Measurements from ENCODE around the gene SPACA9.

SPACA9 gene

GRCh38 chr9:132896906-132897305 lies 18.2 kb downstream of the SPACA9 start:
- DNase-seq (ENCODE audit: insufficient read length) (no peak), FAIRE-seq (no peak)
- TF ChIP-seq POLR2A (IDR thresholded peaks at IDR 0.05; ENCODE audit: low read depth, low read length) (no peak), POLR2AphosphoS5 (IDR thresholded peaks at IDR 0.05; ENCODE audit: low read depth, low read length) (no peak), TAF1 (IDR thresholded peaks at IDR 0.05; ENCODE audit: borderline replicate concordance, low read depth, low read length) (no peak)

GRCh38 chr9:132898051-132898450 lies 19.4 kb downstream of the SPACA9 start:
- no peak for FAIRE-seq
- no peak for TF ChIP-seq POLR2AphosphoS5 (IDR thresholded peaks at IDR 0.05; ENCODE audit: low read depth, low read length)
- no peak for TF ChIP-seq POLR2A (IDR thresholded peaks at IDR 0.05; ENCODE audit: low read depth, low read length)
- no peak for TF ChIP-seq TAF1 (IDR thresholded peaks at IDR 0.05; ENCODE audit: borderline replicate concordance, low read depth, low read length)
- no peak for DNase-seq (ENCODE audit: insufficient read length)

- TF ChIP-seq TAF1 (IDR thresholded peaks at IDR 0.05; ENCODE audit: borderline replicate concordance, low read depth, low read length) (no peak), POLR2AphosphoS5 (IDR thresholded peaks at IDR 0.05; ENCODE audit: low read depth, low read length) (no peak), POLR2A (IDR thresholded peaks at IDR 0.05; ENCODE audit: low read depth, low read length) (no peak)
- peak; percentile 86 for FAIRE-seq
- peak; percentile 51 for DNase-seq (ENCODE audit: insufficient read length)
Measured at GRCh38 chr9:132901858-132902831, 23.4 kb downstream of the SPACA9 start.

GRCh38 chr9:132903574-132904492 lies 25.1 kb downstream of the SPACA9 start:
- TF ChIP-seq POLR2AphosphoS5 (IDR thresholded peaks at IDR 0.05; ENCODE audit: low read depth, low read length) (no peak), TAF1 (IDR thresholded peaks at IDR 0.05; ENCODE audit: borderline replicate concordance, low read depth, low read length) (no peak)
- FAIRE-seq (no peak), DNase-seq (ENCODE audit: insufficient read length) (no peak)

- FAIRE-seq (no peak), DNase-seq (ENCODE audit: insufficient read length) (no peak)
- TF ChIP-seq TAF1 (IDR thresholded peaks at IDR 0.05; ENCODE audit: borderline replicate concordance, low read depth, low read length) (no peak), POLR2AphosphoS5 (IDR thresholded peaks at IDR 0.05; ENCODE audit: low read depth, low read length) (no peak), POLR2A (IDR thresholded peaks at IDR 0.05; ENCODE audit: low read depth, low read length) (no peak)
Measured at GRCh38 chr9:132905726-132906125, 27.0 kb downstream of the SPACA9 start.

- FAIRE-seq (no peak), DNase-seq (ENCODE audit: insufficient read length) (no peak)
- no peak for TF ChIP-seq POLR2AphosphoS5 (IDR thresholded peaks at IDR 0.05; ENCODE audit: low read depth, low read length)
- TF ChIP-seq TAF1 (IDR thresholded peaks at IDR 0.05; ENCODE audit: borderline replicate concordance, low read depth, low read length): no peak
- TF ChIP-seq POLR2A (IDR thresholded peaks at IDR 0.05; ENCODE audit: low read depth, low read length): no peak
Measured at GRCh38 chr9:132908635-132909034, 29.9 kb downstream of the SPACA9 start.

- DNase-seq (ENCODE audit: insufficient read length) (no peak), FAIRE-seq (no peak)
- TF ChIP-seq POLR2AphosphoS5 (IDR thresholded peaks at IDR 0.05; ENCODE audit: low read depth, low read length): no peak
- no peak for TF ChIP-seq POLR2A (IDR thresholded peaks at IDR 0.05; ENCODE audit: low read depth, low read length)
- TF ChIP-seq TAF1 (IDR thresholded peaks at IDR 0.05; ENCODE audit: borderline replicate concordance, low read depth, low read length): no peak
Measured at GRCh38 chr9:132909311-132909710, 30.6 kb downstream of the SPACA9 start.

GRCh38 chr9:132910376-132910775 lies 31.7 kb downstream of the SPACA9 start:
- DNase-seq (ENCODE audit: insufficient read length) (no peak), FAIRE-seq (no peak)
- no peak for TF ChIP-seq TAF1 (IDR thresholded peaks at IDR 0.05; ENCODE audit: borderline replicate concordance, low read depth, low read length)
- TF ChIP-seq POLR2AphosphoS5 (IDR thresholded peaks at IDR 0.05; ENCODE audit: low read depth, low read length): no peak
- no peak for TF ChIP-seq POLR2A (IDR thresholded peaks at IDR 0.05; ENCODE audit: low read depth, low read length)

GRCh38 chr9:132912131-132912530 lies 33.4 kb downstream of the SPACA9 start:
- no peak for FAIRE-seq
- DNase-seq (ENCODE audit: insufficient read length): no peak
- no peak for TF ChIP-seq TAF1 (IDR thresholded peaks at IDR 0.05; ENCODE audit: borderline replicate concordance, low read depth, low read length)
- no peak for TF ChIP-seq POLR2AphosphoS5 (IDR thresholded peaks at IDR 0.05; ENCODE audit: low read depth, low read length)
- TF ChIP-seq POLR2A (IDR thresholded peaks at IDR 0.05; ENCODE audit: low read depth, low read length): no peak

- FAIRE-seq (no peak), DNase-seq (ENCODE audit: insufficient read length) (no peak)
- TF ChIP-seq POLR2A (IDR thresholded peaks at IDR 0.05; ENCODE audit: low read depth, low read length): no peak
- no peak for TF ChIP-seq POLR2AphosphoS5 (IDR thresholded peaks at IDR 0.05; ENCODE audit: low read depth, low read length)
- TF ChIP-seq TAF1 (IDR thresholded peaks at IDR 0.05; ENCODE audit: borderline replicate concordance, low read depth, low read length): no peak
Measured at GRCh38 chr9:132914924-132915323, 36.2 kb downstream of the SPACA9 start.

- no peak for FAIRE-seq
- TF ChIP-seq TAF1 (IDR thresholded peaks at IDR 0.05; ENCODE audit: borderline replicate concordance, low read depth, low read length): no peak
- TF ChIP-seq POLR2AphosphoS5 (IDR thresholded peaks at IDR 0.05; ENCODE audit: low read depth, low read length): no peak
- no peak for TF ChIP-seq POLR2A (IDR thresholded peaks at IDR 0.05; ENCODE audit: low read depth, low read length)
- no peak for DNase-seq (ENCODE audit: insufficient read length)
Measured at GRCh38 chr9:132919614-132920268, 41.0 kb downstream of the SPACA9 start.
